Glutamatergic neuron (in vitro differentiated cells): Measurements from ENCODE around the gene NGEF. TPM values are rescaled to one million over a fixed set of nuclear protein-coding genes. Genes with fewer than 3 reads are reported as not detected.

Source experiments
- DNase-seq: peaks from one replicate; pipeline ENCODE4 v3.0.0; 2022
- H3K27ac Mint-ChIP-seq: one replicate; pipeline ENCODE4 v1.8.0; 2020; ENCODE audit warnings: mild to moderate bottlenecking, mixed read lengths, inconsistent platforms; ENCODE audit not compliant: unreplicated experiment
- H3K27me3 Mint-ChIP-seq: one replicate; pipeline ENCODE4 v1.8.0; 2020; ENCODE audit warnings: mild to moderate bottlenecking, moderate library complexity, mixed read lengths, inconsistent platforms; ENCODE audit not compliant: unreplicated experiment
- H3K36me3 Mint-ChIP-seq: one replicate; pipeline ENCODE4 v1.8.0; 2020; ENCODE audit warnings: mild to moderate bottlenecking, mixed read lengths, inconsistent platforms; ENCODE audit not compliant: unreplicated experiment
- H3K4me1 Mint-ChIP-seq: one replicate; pipeline ENCODE4 v1.8.0; 2020; ENCODE audit warnings: mild to moderate bottlenecking, low read depth, mixed read lengths, inconsistent platforms; ENCODE audit not compliant: unreplicated experiment
- H3K4me3 Mint-ChIP-seq: one replicate; pipeline ENCODE4 v1.8.0; 2020; ENCODE audit warnings: mild to moderate bottlenecking, mixed read lengths, inconsistent platforms; ENCODE audit not compliant: unreplicated experiment
- H3K9me3 Mint-ChIP-seq: one replicate; pipeline ENCODE4 v1.8.0; 2020; ENCODE audit warnings: mild to moderate bottlenecking, moderate library complexity, mixed read lengths, inconsistent platforms; ENCODE audit not compliant: unreplicated experiment
- total RNA-seq: library from RNA; stranded (reverse); fragmentation: NEBNext Ultra II Directional; extraction: Animal tissue kit (Norgen Biotek cat#: 25700); gene quantifications from one replicate; pipeline ENCODE4 v1.2.1, GENCODE V29; 2021; ENCODE audit not compliant: unreplicated experiment
- TF ChIP-seq, protein P1 (sequence below): fragments of 200-600 bp; sonication (generic); IDR thresholded peaks from one replicate; pipeline ENCODE4 v1.5.0; 2021; ENCODE audit not compliant: partially characterized antibody, unreplicated experiment

The NGEF gene
- total RNA-seq, 1 donor from 2014 or later = 7.2 TPM

DNA sequence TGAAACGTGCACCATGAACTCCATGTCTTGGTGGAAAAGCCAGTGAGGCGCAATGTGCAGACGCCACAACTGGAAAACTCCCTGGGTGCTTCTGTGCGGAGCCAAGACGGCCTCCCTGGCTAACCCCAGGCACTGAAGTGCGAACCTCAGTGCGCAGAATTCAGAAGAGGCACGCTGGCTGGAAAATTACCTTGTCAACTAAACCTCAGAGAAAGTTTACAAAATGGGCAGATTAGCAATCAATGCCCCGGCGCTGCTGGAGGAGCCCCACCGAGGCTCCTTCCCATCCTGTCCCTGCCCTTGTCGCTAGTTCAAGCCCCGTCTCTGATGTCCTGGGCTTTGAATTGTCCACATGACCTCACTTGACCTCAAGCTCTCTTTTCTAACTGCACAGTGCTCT lies 120.8 kb downstream of the NGEF start:
- TF ChIP-seq, protein P1, sequence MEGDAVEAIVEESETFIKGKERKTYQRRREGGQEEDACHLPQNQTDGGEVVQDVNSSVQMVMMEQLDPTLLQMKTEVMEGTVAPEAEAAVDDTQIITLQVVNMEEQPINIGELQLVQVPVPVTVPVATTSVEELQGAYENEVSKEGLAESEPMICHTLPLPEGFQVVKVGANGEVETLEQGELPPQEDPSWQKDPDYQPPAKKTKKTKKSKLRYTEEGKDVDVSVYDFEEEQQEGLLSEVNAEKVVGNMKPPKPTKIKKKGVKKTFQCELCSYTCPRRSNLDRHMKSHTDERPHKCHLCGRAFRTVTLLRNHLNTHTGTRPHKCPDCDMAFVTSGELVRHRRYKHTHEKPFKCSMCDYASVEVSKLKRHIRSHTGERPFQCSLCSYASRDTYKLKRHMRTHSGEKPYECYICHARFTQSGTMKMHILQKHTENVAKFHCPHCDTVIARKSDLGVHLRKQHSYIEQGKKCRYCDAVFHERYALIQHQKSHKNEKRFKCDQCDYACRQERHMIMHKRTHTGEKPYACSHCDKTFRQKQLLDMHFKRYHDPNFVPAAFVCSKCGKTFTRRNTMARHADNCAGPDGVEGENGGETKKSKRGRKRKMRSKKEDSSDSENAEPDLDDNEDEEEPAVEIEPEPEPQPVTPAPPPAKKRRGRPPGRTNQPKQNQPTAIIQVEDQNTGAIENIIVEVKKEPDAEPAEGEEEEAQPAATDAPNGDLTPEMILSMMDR = no peak
- H3K9me3 Mint-ChIP-seq = peaks cover 4% of the 10 kb centered on the region
- peaks cover 3% of the 10 kb centered on the region for H3K4me1 Mint-ChIP-seq
- H3K4me3 Mint-ChIP-seq = no peak overlapping the region
- H3K27ac Mint-ChIP-seq = no peak overlapping the region
- peaks cover 6% of the 10 kb centered on the region for H3K27me3 Mint-ChIP-seq
- H3K36me3 Mint-ChIP-seq = no peaks in the 10 kb centered on the region
- no peak for DNase-seq

DNA sequence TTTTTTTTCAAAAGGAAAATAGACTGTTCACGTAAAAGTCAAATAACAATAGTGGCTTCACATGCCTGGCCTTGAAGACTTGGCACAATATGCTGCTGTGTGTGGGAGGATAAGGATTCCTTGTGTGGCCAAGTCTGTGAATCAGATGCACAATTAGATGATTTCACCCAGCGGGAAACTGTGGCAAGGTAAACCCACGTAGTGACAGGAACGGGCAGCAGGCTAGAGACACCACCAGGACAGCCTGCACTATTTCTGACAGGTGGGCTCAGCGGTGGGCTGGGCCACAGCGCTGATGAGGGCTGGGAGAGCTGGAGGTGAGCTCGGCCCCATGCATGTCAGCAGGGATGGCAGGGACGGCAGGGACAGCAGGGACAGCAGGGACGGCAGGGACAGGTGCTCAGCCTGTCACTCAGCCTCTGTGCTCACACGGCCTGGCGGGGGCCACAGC lies 121.4 kb downstream of the NGEF start:
- TF ChIP-seq, protein P1 = no peak
- peaks cover 4% of the 10 kb centered on the region for H3K9me3 Mint-ChIP-seq
- H3K36me3 Mint-ChIP-seq = no peaks in the 10 kb centered on the region
- peaks cover 3% of the 10 kb centered on the region for H3K4me1 Mint-ChIP-seq
- H3K27ac Mint-ChIP-seq = no peak overlapping the region
- H3K27me3 Mint-ChIP-seq = peaks cover 6% of the 10 kb centered on the region
- no peak for DNase-seq
- no peak overlapping the region for H3K4me3 Mint-ChIP-seq

DNA sequence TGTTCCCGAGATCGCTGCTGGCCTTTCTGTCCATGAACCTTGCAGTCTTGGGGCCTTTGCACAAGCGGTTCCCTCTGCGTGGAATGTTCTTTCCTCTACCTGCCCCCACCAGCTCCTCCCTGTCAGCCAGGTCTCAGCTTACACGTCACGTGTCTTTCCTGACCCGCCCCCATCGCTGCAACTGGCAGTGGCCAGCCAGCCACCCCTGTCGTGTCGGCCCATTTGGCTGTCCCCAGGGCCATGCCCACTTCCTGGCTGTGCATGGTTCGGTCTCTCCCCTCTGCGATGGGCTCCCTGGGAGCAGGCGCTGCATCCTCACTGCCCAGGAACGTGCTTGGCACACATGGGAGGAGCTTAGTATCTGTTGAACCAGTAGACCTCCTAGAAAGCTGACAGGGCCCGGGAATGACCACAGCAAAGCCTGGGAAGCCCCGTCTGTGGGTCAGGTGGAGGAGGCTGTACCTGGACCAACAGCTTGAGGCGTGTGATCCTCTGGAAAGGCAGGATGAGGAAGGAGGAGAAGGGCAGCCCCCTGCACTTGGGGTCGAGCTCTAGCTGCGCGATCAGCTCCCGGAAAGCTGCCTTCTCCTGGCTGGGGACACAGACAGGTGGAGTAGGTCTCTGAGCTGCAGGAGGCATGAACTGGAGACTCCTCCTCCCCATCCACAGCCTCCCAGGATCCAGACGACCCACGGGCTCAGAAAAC lies 122.0 kb downstream of the NGEF start:
- Mint-ChIP-seq H3K27ac (no peak overlapping the region), H3K9me3 (peaks cover 6% of the 10 kb centered on the region), H3K4me3 (no peak overlapping the region), H3K36me3 (no peaks in the 10 kb centered on the region), H3K27me3 (peaks cover 9% of the 10 kb centered on the region), H3K4me1 (peaks cover 3% of the 10 kb centered on the region)
- TF ChIP-seq, protein P1 = no peak
- no peak for DNase-seq

DNA sequence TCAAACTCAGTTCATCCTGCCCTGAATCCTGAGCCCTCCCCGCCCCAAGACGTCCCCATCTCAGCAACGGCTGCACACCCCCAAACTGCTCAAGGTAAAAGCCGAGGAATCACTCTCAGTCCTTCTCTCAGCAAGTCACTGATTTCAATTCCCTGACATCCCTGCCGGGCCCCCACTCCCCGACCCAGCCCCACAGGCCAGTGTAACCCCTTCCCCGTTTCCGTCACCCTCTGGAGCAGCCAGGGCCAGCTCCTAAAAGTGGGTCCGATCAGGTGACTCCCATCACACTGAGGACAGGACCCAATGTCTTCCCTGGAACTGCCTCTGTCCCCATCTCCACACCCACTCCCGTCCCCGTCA lies 122.5 kb downstream of the NGEF start:
- TF ChIP-seq, protein P1 = no peak
- Mint-ChIP-seq H3K4me3 (no peak overlapping the region), H3K4me1 (peaks cover 3% of the 10 kb centered on the region), H3K27me3 (peaks cover 9% of the 10 kb centered on the region), H3K36me3 (no peaks in the 10 kb centered on the region), H3K27ac (no peak overlapping the region), H3K9me3 (peaks cover 6% of the 10 kb centered on the region)
- DNase-seq = peak; percentile 5

DNA sequence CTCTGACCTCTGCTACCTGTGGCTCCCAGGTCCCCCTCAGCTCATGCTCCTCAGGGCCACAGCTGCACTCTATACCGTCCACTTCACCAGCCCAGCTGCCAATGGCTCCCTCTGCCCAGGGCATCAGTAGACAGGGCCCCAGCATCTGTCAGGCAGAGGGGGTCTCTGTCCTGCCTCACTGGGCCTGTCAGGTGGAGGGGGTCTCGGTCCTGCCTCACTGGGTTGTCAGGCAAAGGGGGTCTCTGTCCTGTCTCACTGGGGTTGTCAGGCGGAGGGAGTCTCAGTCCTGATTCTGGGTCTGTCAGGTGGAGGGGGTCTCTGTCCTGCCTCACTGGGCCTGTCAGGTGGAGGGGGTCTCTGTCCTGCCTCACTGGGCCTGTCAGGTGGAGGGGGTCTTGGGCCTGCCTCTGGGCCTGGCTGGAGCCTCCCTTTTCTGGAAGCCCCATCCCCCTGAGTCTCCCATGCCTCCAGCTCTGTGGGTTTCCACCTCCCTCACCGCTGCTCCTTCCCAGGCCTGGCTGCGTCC lies 123.1 kb downstream of the NGEF start:
- no peaks in the 10 kb centered on the region for H3K36me3 Mint-ChIP-seq
- H3K27ac Mint-ChIP-seq = no peak overlapping the region
- peaks cover 9% of the 10 kb centered on the region for H3K27me3 Mint-ChIP-seq
- peaks cover 3% of the 10 kb centered on the region for H3K4me1 Mint-ChIP-seq
- TF ChIP-seq, protein P1 = no peak
- no peak for DNase-seq
- peaks cover 6% of the 10 kb centered on the region for H3K9me3 Mint-ChIP-seq
- no peak overlapping the region for H3K4me3 Mint-ChIP-seq
